Osteoblast (primary cell): ENCODE data around the gene CFAP300. TPM values are rescaled to one million over a fixed set of nuclear protein-coding genes. Genes with fewer than 3 reads are reported as not detected.
A peak's percentile ranks its signal among the peaks of the same experiment; 100 is the strongest.

Experiments
- DNase-seq: peaks from one replicate; pipeline ENCODE4 v3.0.0; 2011; ENCODE audit warnings: low spot score, mixed read lengths; ENCODE audit not compliant: insufficient read length; ENCODE audit errors: missing footprints
- H2AFZ ChIP-seq: 2 replicates; pipeline ENCODE4 v1.6.0; 2011; ENCODE audit warnings: mild to moderate bottlenecking, low read length
- H3K27ac ChIP-seq: 2 replicates; pipeline ENCODE4 v1.5.1; 2011; ENCODE audit warnings: mild to moderate bottlenecking, low read depth, low read length, moderate library complexity
- H3K27me3 ChIP-seq: 2 replicates; pipeline ENCODE4 v1.6.0; 2012; ENCODE audit warnings: mild to moderate bottlenecking, control low read depth, inconsistent platforms, low read length, moderate library complexity; ENCODE audit not compliant: insufficient read depth
- H3K36me3 ChIP-seq: 2 replicates; pipeline ENCODE4 v1.5.1; 2011; ENCODE audit warnings: mild to moderate bottlenecking, low read length, control low read depth, moderate library complexity; ENCODE audit not compliant: insufficient read depth
- H3K4me1 ChIP-seq: 2 replicates; pipeline ENCODE4 v1.5.1; 2011; ENCODE audit warnings: mild to moderate bottlenecking, low read length, control low read depth, moderate library complexity; ENCODE audit not compliant: insufficient read depth
- H3K4me2 ChIP-seq: 2 replicates; pipeline ENCODE4 v1.6.0; 2011; ENCODE audit warnings: mild to moderate bottlenecking, low read length; ENCODE audit not compliant: insufficient read depth
- H3K4me3 ChIP-seq: fragments of 200-600 bp; sonication (generic); 3 replicates; pipeline ENCODE4 v1.5.1; 2012; ENCODE audit warnings: mild to moderate bottlenecking, low read length, inconsistent platforms; ENCODE audit not compliant: insufficient read depth
- H3K79me2 ChIP-seq: 2 replicates; pipeline ENCODE4 v1.6.0; 2012; ENCODE audit warnings: mild to moderate bottlenecking, low read length, control low read depth, inconsistent platforms; ENCODE audit not compliant: insufficient read depth
- H3K9me3 ChIP-seq: 2 replicates; pipeline ENCODE4 v1.5.1; 2011; ENCODE audit warnings: low read depth, low read length, control low read depth
- H4K20me1 ChIP-seq: 2 replicates; pipeline ENCODE4 v1.6.0; 2012; ENCODE audit warnings: mild to moderate bottlenecking, low read length, control low read depth; ENCODE audit not compliant: insufficient read depth
- total RNA-seq: library from RNA; depleted of rRNA; stranded (reverse); fragments of >200 nt; gene quantifications from 2 replicates; pipeline ENCODE4 v1.2.3, GENCODE V29; 2012
- TF ChIP-seq, protein P1 (sequence below): IDR thresholded peaks from 2 replicates; pipeline ENCODE4 v1.5.1; 2011; ENCODE audit warnings: mild to moderate bottlenecking, low read depth, low read length, moderate library complexity; ENCODE audit errors: extremely low read depth

The CFAP300 gene
- total RNA-seq, 1 donor: 6.5 TPM

GRCh38 chr11:102073253-102073652 is 26.0 kb downstream of the CFAP300 start:
- H3K4me2 ChIP-seq: no peak overlapping the region
- TF ChIP-seq, protein P1, sequence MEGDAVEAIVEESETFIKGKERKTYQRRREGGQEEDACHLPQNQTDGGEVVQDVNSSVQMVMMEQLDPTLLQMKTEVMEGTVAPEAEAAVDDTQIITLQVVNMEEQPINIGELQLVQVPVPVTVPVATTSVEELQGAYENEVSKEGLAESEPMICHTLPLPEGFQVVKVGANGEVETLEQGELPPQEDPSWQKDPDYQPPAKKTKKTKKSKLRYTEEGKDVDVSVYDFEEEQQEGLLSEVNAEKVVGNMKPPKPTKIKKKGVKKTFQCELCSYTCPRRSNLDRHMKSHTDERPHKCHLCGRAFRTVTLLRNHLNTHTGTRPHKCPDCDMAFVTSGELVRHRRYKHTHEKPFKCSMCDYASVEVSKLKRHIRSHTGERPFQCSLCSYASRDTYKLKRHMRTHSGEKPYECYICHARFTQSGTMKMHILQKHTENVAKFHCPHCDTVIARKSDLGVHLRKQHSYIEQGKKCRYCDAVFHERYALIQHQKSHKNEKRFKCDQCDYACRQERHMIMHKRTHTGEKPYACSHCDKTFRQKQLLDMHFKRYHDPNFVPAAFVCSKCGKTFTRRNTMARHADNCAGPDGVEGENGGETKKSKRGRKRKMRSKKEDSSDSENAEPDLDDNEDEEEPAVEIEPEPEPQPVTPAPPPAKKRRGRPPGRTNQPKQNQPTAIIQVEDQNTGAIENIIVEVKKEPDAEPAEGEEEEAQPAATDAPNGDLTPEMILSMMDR: no peak
- no peak overlapping the region for H3K27ac ChIP-seq
- H4K20me1 ChIP-seq: no peaks in the 10 kb centered on the region
- H3K27me3 ChIP-seq: no peaks in the 10 kb centered on the region
- no peak overlapping the region for H3K4me3 ChIP-seq
- no peak for DNase-seq
- H3K4me1 ChIP-seq: no peaks in the 10 kb centered on the region
- no peaks in the 10 kb centered on the region for H3K9me3 ChIP-seq
- no peaks in the 10 kb centered on the region for H3K36me3 ChIP-seq
- H2AFZ ChIP-seq: no peak overlapping the region
- H3K79me2 ChIP-seq: no peaks in the 10 kb centered on the region

- TF ChIP-seq, protein P1: no peak
- H3K4me3 ChIP-seq: no peak overlapping the region
These were observed 32.4 kb downstream of the CFAP300 start for GRCh38 chr11:102079625-102080024.

GRCh38 chr11:102081313-102081712 is 34.1 kb downstream of the CFAP300 start:
- Histone ChIP-seq H2AFZ (no peak overlapping the region), H3K4me2 (no peak overlapping the region), H3K36me3 (peaks cover 2% of the 10 kb centered on the region), H3K4me1 (no peaks in the 10 kb centered on the region), H4K20me1 (no peaks in the 10 kb centered on the region), H3K9me3 (no peaks in the 10 kb centered on the region), H3K4me3 (no peak overlapping the region), H3K27ac (no peak overlapping the region), H3K79me2 (no peaks in the 10 kb centered on the region), H3K27me3 (no peaks in the 10 kb centered on the region)
- no peak for DNase-seq
- TF ChIP-seq, protein P1: no peak

More at GRCh38 chr11:102079625-102080024, 32.4 kb downstream of the CFAP300 start:
- H3K27me3 ChIP-seq: no peaks in the 10 kb centered on the region
- no peak overlapping the region for H3K4me2 ChIP-seq
- peak; percentile 3 for DNase-seq
- H3K36me3 ChIP-seq: peaks cover 2% of the 10 kb centered on the region
- H3K27ac ChIP-seq: no peak overlapping the region
- no peaks in the 10 kb centered on the region for H3K4me1 ChIP-seq
- no peaks in the 10 kb centered on the region for H3K79me2 ChIP-seq
- H2AFZ ChIP-seq: no peak overlapping the region
- no peaks in the 10 kb centered on the region for H4K20me1 ChIP-seq
- no peaks in the 10 kb centered on the region for H3K9me3 ChIP-seq

- Histone ChIP-seq H3K4me2 (no peak overlapping the region), H4K20me1 (no peaks in the 10 kb centered on the region), H2AFZ (no peak overlapping the region), H3K79me2 (no peaks in the 10 kb centered on the region), H3K27ac (no peak overlapping the region), H3K4me3 (no peak overlapping the region), H3K36me3 (peaks cover 2% of the 10 kb centered on the region), H3K4me1 (no peaks in the 10 kb centered on the region), H3K27me3 (no peaks in the 10 kb centered on the region), H3K9me3 (no peaks in the 10 kb centered on the region)
- TF ChIP-seq, protein P1: no peak
- DNase-seq: no peak
These were observed 38.8 kb downstream of the CFAP300 start for GRCh38 chr11:102085864-102086551.
